ENCODE measurements around the gene MAP1LC3B.

GRCh38 chr16:87343753-87344050 lies 48.4 kb upstream of the MAP1LC3B start:
- TF ChIP-seq CTCF (conservative IDR thresholded peaks at IDR 0.05; ENCODE audit: low read depth, low read length) (no peak), EZH2 (IDR thresholded peaks at IDR 0.05; ENCODE audit: borderline replicate concordance, low read depth, low read length, poor library complexity, severe bottlenecking) (no peak)

Data from A673 (cell line).